ENCODE data around the gene ETNK2. TPM values are rescaled to one million over a fixed set of nuclear protein-coding genes. Genes with fewer than 3 reads are reported as not detected.

ETNK2 gene
- total RNA-seq, 1 experiment from 2014 or later, result not detected

DNA sequence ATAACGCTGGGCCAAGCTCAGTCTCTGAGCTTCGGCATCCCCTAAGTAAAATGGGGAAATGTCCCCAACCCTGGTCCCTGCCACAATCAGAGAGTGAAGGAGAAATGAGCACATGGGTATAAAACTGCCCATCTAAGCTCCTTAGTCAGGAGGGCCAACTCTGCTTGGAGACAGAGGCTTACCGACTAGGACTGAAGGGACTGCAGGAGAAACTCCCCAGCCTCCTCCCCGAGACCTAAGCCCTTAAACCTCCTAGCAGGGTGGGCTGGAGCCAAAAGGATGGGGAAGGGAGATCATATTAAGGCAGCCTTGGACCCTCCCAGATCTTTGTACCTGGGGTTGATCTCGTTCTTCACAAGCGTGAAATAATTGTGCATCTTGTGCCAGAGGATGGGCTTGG lies 5.5 kb downstream of the ETNK2 start:
- Histone ChIP-seq H4K20me1 (ENCODE audit: insufficient read depth, low read depth, low read length) (no peaks in the 10 kb centered on the region), H3K9ac (ENCODE audit: low read length) (no peak overlapping the region), H3K79me2 (ENCODE audit: low read length) (no peaks in the 10 kb centered on the region), H3K9me3 (ENCODE audit: low read length) (no peaks in the 10 kb centered on the region), H3K27me3 (ENCODE audit: low read length) (no peaks in the 10 kb centered on the region), H3K4me3 (ENCODE audit: low read length) (no peak overlapping the region), H3K36me3 (ENCODE audit: insufficient read depth, low read length) (no peaks in the 10 kb centered on the region), H3K9me2 (replicated peaks; ENCODE audit: insufficient read depth, low read length) (no peaks in the 10 kb centered on the region), H3K4me1 (ENCODE audit: low read length) (no peaks in the 10 kb centered on the region), H3K27ac (ENCODE audit: low read length) (no peak overlapping the region), H3K4me2 (ENCODE audit: low read depth, low read length, poor library complexity, severe bottlenecking) (no peak overlapping the region), H2AFZ (ENCODE audit: low read length) (no peak overlapping the region)
- no peak for DNase-seq

DNA sequence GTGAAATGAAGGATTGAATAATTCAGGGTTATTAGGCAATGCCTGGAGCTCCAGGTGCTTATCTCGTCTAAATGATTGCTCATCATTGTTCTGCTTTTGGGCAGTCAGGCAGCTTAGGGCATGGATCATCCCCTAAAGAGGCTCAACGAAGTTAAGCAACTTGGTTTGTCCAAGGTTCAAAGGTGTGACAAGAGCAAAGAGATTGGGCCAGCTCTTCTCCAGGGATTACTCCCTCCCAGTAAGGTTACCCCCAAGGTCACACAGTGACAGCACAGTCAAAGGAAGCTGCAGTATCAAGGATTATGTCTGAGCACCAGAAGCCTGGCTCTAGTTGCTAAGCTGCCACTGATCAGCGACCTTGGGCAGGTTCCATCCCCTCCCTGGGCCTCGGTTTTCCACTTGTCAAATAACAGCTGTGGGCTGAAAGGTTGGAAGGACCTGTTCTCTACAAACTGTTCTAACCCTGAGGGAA lies 6.8 kb downstream of the ETNK2 start:
- no peak overlapping the region for H3K9ac ChIP-seq (ENCODE audit: low read length)
- no peaks in the 10 kb centered on the region for H3K9me2 ChIP-seq (replicated peaks; ENCODE audit: insufficient read depth, low read length)
- no peak overlapping the region for H3K4me2 ChIP-seq (ENCODE audit: low read depth, low read length, poor library complexity, severe bottlenecking)
- H3K79me2 ChIP-seq (ENCODE audit: low read length), result no peaks in the 10 kb centered on the region
- no peak for DNase-seq
- H3K27ac ChIP-seq (ENCODE audit: low read length), result no peak overlapping the region
- H3K9me3 ChIP-seq (ENCODE audit: low read length), result no peaks in the 10 kb centered on the region
- H2AFZ ChIP-seq (ENCODE audit: low read length), result no peak overlapping the region
- no peaks in the 10 kb centered on the region for H3K27me3 ChIP-seq (ENCODE audit: low read length)
- no peak overlapping the region for H3K4me3 ChIP-seq (ENCODE audit: low read length)
- no peaks in the 10 kb centered on the region for H3K4me1 ChIP-seq (ENCODE audit: low read length)
- no peaks in the 10 kb centered on the region for H3K36me3 ChIP-seq (ENCODE audit: insufficient read depth, low read length)
- no peaks in the 10 kb centered on the region for H4K20me1 ChIP-seq (ENCODE audit: insufficient read depth, low read depth, low read length)

DNA sequence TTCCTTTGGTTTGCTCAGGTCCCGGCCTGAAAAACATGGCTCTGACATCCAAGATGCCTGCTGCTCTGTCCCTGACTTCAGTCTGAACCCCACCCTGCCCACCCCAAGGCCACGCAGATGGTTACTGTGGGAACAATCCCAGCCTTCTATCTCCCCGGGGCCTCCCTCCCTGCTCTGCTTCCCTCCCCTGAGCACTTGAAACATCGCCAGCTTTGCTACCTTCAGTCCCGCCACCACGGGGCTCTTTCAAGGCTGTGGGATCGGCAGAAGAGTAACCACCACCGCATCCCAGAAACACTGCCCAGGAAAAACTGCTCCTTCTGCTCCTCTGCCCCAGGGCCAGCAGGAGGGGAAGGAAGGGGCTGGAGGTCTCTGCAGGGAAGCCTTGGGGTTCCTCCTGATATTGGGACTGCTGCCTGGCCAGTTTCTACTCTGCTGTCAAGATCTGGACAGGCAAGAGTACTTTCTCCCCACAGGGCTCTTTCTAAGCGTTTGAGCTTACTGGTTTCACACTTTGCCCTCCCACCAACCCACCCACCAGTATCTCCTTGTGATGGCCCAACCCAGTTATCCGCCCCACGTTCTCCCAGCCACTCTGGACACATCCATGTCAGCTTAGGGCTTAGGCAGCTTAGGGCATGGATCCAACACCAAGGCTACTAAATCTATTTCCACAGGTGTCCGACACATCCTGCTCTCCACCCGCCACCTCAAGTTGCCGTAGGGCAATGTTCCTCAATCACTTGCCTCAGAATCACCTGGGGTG lies 8.4 kb downstream of the ETNK2 start:
- Histone ChIP-seq H3K36me3 (ENCODE audit: insufficient read depth, low read length) (no peaks in the 10 kb centered on the region), H3K79me2 (ENCODE audit: low read length) (no peaks in the 10 kb centered on the region)

DNA sequence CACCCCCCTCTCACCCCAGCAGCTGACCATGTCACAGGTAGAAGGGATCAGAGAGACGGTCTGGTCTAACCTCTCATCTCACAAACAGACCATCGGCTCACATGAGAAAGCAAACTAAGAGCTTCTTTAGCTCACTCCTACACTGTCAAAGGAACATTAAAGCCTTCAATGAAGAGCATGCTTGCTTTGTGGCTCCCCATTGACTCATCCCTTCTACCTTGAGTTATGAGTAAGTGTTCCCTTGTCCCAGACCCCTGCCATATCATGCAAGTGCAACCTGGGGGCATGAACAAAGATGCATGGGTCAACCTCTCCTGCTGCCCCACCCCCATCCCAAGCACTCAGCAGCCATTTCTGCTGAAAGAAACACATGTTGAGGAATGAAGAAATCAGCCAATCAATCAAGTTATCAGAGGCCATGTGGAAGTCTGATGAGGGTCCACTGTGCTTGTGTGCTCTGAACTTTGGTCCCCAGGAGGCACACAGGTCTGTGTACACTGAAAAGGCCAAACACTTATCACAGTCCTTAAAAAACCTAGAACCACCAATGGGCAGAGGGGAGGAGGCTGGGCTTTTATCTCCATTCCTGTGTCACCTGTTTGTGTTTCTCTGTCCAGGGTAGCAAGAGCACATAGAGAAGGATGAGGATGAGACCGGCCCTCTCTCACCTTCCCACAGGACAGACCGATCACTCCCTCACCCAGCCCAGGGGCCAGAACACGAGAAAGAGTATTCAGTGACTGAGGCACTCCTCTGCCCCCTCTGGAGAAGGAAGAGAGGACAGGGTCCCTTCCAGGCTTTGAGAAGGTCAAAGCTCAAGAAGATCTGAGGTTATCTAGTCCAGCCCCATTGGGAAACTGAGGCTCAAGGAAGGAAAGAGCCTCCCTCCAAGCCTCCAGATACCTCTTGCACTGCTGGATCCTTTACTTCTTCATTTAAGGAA lies 9.5 kb downstream of the ETNK2 start:
- no peaks in the 10 kb centered on the region for H3K9me2 ChIP-seq (replicated peaks; ENCODE audit: insufficient read depth, low read length)
- H3K27me3 ChIP-seq (ENCODE audit: low read length), result no peaks in the 10 kb centered on the region
- no peaks in the 10 kb centered on the region for H3K9me3 ChIP-seq (ENCODE audit: low read length)
- H2AFZ ChIP-seq (ENCODE audit: low read length), result no peak overlapping the region
- H3K4me3 ChIP-seq (ENCODE audit: low read length), result no peak overlapping the region
- no peak overlapping the region for H3K27ac ChIP-seq (ENCODE audit: low read length)
- no peak overlapping the region for H3K4me2 ChIP-seq (ENCODE audit: low read depth, low read length, poor library complexity, severe bottlenecking)
- no peak for DNase-seq
- no peaks in the 10 kb centered on the region for H3K79me2 ChIP-seq (ENCODE audit: low read length)
- H3K36me3 ChIP-seq (ENCODE audit: insufficient read depth, low read length), result no peaks in the 10 kb centered on the region
- H3K9ac ChIP-seq (ENCODE audit: low read length), result no peak overlapping the region
- H3K4me1 ChIP-seq (ENCODE audit: low read length), result no peaks in the 10 kb centered on the region
- H4K20me1 ChIP-seq (ENCODE audit: insufficient read depth, low read depth, low read length), result no peaks in the 10 kb centered on the region

More for the DNA sequence above, 8.4 kb downstream of the ETNK2 start:
- no peak overlapping the region for H3K9ac ChIP-seq (ENCODE audit: low read length)
- H3K4me1 ChIP-seq (ENCODE audit: low read length), result no peaks in the 10 kb centered on the region
- no peak overlapping the region for H3K4me2 ChIP-seq (ENCODE audit: low read depth, low read length, poor library complexity, severe bottlenecking)
- DNase-seq, result no peak
- H2AFZ ChIP-seq (ENCODE audit: low read length), result no peak overlapping the region
- no peaks in the 10 kb centered on the region for H3K9me3 ChIP-seq (ENCODE audit: low read length)
- no peak overlapping the region for H3K4me3 ChIP-seq (ENCODE audit: low read length)
- no peak overlapping the region for H3K27ac ChIP-seq (ENCODE audit: low read length)
- H3K9me2 ChIP-seq (replicated peaks; ENCODE audit: insufficient read depth, low read length), result no peaks in the 10 kb centered on the region
- no peaks in the 10 kb centered on the region for H3K27me3 ChIP-seq (ENCODE audit: low read length)
- no peaks in the 10 kb centered on the region for H4K20me1 ChIP-seq (ENCODE audit: insufficient read depth, low read depth, low read length)

DNA sequence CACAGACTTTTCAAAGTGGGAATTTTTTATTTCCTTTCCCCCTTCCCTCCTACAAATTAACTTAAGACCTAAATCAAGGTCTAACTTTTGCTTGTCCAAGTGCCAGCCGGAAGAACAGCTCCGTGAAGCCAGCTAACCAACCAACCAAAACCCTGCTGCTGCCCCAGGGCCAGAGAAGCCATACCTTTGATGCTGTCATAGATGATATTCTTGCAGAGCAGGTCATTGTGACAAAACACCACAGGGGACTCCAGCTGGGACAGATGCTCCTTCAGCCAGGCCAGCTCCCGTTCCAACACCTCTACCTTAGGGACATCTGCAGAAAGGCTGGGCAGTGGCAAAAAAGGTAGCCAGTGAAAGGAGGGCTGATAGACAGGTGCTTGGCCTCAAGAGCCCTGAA lies 10.7 kb downstream of the ETNK2 start:
- Histone ChIP-seq H3K27me3 (ENCODE audit: low read length) (no peaks in the 10 kb centered on the region), H3K4me1 (ENCODE audit: low read length) (no peaks in the 10 kb centered on the region), H4K20me1 (ENCODE audit: insufficient read depth, low read depth, low read length) (no peaks in the 10 kb centered on the region), H2AFZ (ENCODE audit: low read length) (no peak overlapping the region), H3K79me2 (ENCODE audit: low read length) (no peaks in the 10 kb centered on the region), H3K36me3 (ENCODE audit: insufficient read depth, low read length) (no peaks in the 10 kb centered on the region), H3K27ac (ENCODE audit: low read length) (no peak overlapping the region), H3K9me2 (replicated peaks; ENCODE audit: insufficient read depth, low read length) (no peaks in the 10 kb centered on the region), H3K9ac (ENCODE audit: low read length) (no peak overlapping the region), H3K9me3 (ENCODE audit: low read length) (no peaks in the 10 kb centered on the region), H3K4me3 (ENCODE audit: low read length) (no peak overlapping the region), H3K4me2 (ENCODE audit: low read depth, low read length, poor library complexity, severe bottlenecking) (no peak overlapping the region)
- no peak for DNase-seq

DNA sequence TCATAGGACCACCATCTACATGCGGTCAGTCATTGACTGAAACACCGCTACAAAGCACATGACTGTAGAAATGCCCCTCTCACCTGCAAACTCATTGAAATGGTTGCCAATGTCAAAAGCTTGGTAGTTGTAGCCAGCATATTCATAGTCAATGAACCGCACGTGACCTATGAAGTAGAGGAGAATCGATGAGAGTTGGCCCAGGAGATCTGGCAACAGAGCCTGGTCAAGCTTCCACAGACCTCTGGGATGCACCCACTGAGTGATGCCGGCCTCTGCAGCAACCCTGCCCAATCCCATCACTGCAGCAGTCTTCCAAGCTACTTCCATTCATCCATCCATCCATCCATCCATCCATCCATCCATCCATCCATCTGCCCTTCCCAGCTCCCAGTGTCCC lies 11.9 kb downstream of the ETNK2 start:
- H3K4me1 ChIP-seq (ENCODE audit: low read length), result no peaks in the 10 kb centered on the region
- H3K9me2 ChIP-seq (replicated peaks; ENCODE audit: insufficient read depth, low read length), result no peaks in the 10 kb centered on the region
- H3K9me3 ChIP-seq (ENCODE audit: low read length), result no peaks in the 10 kb centered on the region
- DNase-seq, result no peak
- no peak overlapping the region for H3K4me2 ChIP-seq (ENCODE audit: low read depth, low read length, poor library complexity, severe bottlenecking)
- H3K9ac ChIP-seq (ENCODE audit: low read length), result no peak overlapping the region
- H3K27me3 ChIP-seq (ENCODE audit: low read length), result no peaks in the 10 kb centered on the region
- H2AFZ ChIP-seq (ENCODE audit: low read length), result no peak overlapping the region
- no peak overlapping the region for H3K27ac ChIP-seq (ENCODE audit: low read length)
- no peak overlapping the region for H3K4me3 ChIP-seq (ENCODE audit: low read length)
- no peaks in the 10 kb centered on the region for H3K79me2 ChIP-seq (ENCODE audit: low read length)
- no peaks in the 10 kb centered on the region for H4K20me1 ChIP-seq (ENCODE audit: insufficient read depth, low read depth, low read length)
- H3K36me3 ChIP-seq (ENCODE audit: insufficient read depth, low read length), result no peaks in the 10 kb centered on the region

DNA sequence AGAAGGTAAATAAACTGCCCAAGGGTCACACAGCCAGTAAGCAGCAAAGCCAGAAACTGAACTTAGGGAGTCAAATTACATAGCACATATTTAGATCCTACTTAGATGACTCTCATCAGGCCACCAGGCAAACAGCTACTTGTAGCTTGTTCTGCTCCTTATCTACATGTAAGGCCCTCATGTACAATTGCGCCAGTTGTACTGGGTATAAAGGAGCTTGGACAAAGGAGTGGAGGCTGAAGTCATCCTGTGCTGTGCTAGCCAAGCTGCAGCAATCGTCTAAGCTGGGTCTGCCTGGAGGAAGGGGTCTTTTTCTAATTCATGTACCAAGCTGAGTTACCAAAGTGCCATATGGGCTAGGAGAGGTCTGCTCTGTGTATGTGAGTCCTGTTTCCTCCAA lies 12.8 kb downstream of the ETNK2 start:
- H2AFZ ChIP-seq (ENCODE audit: low read length), result no peak overlapping the region
- H3K4me1 ChIP-seq (ENCODE audit: low read length), result no peaks in the 10 kb centered on the region
- no peaks in the 10 kb centered on the region for H3K27me3 ChIP-seq (ENCODE audit: low read length)
- H3K79me2 ChIP-seq (ENCODE audit: low read length), result no peaks in the 10 kb centered on the region
- no peak overlapping the region for H3K4me3 ChIP-seq (ENCODE audit: low read length)
- H3K36me3 ChIP-seq (ENCODE audit: insufficient read depth, low read length), result no peaks in the 10 kb centered on the region
- no peak overlapping the region for H3K9ac ChIP-seq (ENCODE audit: low read length)
- H3K27ac ChIP-seq (ENCODE audit: low read length), result no peak overlapping the region
- no peak for DNase-seq
- H4K20me1 ChIP-seq (ENCODE audit: insufficient read depth, low read depth, low read length), result no peaks in the 10 kb centered on the region
- H3K9me3 ChIP-seq (ENCODE audit: low read length), result no peaks in the 10 kb centered on the region
- no peak overlapping the region for H3K4me2 ChIP-seq (ENCODE audit: low read depth, low read length, poor library complexity, severe bottlenecking)
- no peaks in the 10 kb centered on the region for H3K9me2 ChIP-seq (replicated peaks; ENCODE audit: insufficient read depth, low read length)

DNA sequence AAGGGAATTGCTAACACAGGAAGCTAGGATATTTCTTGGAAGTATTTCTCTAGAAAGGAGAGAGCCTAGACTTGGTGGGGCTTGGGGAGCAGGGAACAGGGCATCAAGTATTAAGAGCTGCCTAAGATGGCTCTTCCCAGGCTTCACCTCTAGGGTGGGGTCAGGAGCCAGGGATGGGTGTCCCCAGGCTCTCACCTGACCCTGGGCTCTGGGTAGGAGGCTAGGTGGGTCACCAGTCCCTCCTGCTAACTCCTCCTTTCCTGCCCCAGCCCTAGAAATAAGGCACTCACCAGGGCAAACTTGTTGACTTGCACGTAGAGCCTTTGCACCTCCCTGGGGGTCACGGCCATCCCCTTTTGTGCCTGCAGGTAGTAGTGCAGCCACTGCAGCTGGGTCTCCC lies 15.0 kb downstream of the ETNK2 start:
- Histone ChIP-seq H3K36me3 (ENCODE audit: insufficient read depth, low read length) (no peaks in the 10 kb centered on the region), H3K9ac (ENCODE audit: low read length) (no peak overlapping the region), H3K4me2 (ENCODE audit: low read depth, low read length, poor library complexity, severe bottlenecking) (no peak overlapping the region), H3K9me2 (replicated peaks; ENCODE audit: insufficient read depth, low read length) (no peaks in the 10 kb centered on the region), H3K27me3 (ENCODE audit: low read length) (no peaks in the 10 kb centered on the region), H3K9me3 (ENCODE audit: low read length) (no peaks in the 10 kb centered on the region), H2AFZ (ENCODE audit: low read length) (no peak overlapping the region), H3K4me1 (ENCODE audit: low read length) (no peaks in the 10 kb centered on the region), H3K79me2 (ENCODE audit: low read length) (no peaks in the 10 kb centered on the region), H3K4me3 (ENCODE audit: low read length) (no peak overlapping the region), H3K27ac (ENCODE audit: low read length) (no peak overlapping the region), H4K20me1 (ENCODE audit: insufficient read depth, low read depth, low read length) (no peaks in the 10 kb centered on the region)
- no peak for DNase-seq
